Measurements from ENCODE around the gene SQOR.

Gene SQOR

GRCh38 chr15:45705510-45706473 is 71.0 kb downstream of the SQOR start:
- peak; percentile 82 for DNase-seq (ENCODE audit: low read depth)

DNA sequence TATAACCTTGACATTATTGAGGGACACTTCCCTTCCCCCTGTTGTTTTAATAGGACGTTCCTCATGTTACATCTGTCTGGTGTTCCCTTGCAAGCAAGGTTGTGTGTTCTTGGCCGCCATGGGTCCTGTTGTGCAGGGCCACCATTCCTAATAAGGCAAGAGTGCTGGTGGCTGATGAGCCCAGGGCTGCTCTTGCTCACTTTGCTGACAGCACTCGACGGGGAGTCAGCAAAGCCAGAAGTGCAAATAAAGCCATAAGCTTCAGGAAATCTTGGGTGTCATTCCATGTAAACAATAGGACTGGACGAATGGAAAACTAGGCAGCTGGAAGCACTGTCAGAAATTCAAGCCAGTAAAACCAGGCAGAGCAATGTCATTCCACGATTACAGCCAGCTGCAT is 75.8 kb downstream of the SQOR start:
- DNase-seq (ENCODE audit: low read depth), result no peak

- peak; percentile 70 for DNase-seq (ENCODE audit: low read depth)
These were observed 80.0 kb downstream of the SQOR start for GRCh38 chr15:45714590-45715488.

DNA sequence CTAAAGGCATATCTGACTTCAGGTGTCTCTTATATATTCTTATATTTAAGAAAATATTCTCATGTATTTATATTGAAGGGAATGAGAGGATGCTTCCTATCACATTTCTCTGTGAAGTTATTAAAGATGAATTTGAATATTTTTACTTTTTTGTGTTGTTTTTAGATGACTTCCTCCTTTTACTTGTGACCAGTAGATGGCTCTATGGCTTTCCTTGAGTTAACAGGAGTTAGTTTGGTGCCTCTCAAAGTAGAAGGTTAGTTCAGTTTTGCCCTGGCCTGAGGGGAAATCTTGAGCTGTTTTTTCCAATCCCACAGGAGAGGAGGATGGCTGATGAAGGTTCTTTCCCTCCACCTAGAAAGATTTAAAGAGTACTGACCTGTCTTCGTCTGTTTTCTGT is 80.7 kb downstream of the SQOR start:
- DNase-seq (ENCODE audit: low read depth), result peak; percentile 18

DNA sequence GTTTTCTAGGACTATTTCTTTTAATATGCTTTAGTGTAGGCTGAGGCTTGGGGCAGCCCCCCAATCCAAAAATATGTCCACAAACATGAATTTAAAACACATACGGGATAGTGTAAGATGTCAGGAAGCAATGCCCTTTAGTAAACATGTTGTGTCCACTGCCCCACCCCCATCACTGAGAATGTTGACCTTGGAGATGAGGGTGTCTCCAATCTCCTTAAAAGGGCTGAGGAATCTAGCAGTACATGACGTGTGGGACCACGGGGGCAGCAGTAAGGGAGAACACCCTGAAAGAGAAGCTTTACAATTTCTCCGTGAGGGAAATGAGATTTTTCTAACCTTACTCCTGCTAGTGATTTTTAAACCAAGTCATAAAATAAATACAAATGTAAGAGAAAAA is 84.7 kb downstream of the SQOR start:
- peak; percentile 17 for DNase-seq (ENCODE audit: low read depth)

DNA sequence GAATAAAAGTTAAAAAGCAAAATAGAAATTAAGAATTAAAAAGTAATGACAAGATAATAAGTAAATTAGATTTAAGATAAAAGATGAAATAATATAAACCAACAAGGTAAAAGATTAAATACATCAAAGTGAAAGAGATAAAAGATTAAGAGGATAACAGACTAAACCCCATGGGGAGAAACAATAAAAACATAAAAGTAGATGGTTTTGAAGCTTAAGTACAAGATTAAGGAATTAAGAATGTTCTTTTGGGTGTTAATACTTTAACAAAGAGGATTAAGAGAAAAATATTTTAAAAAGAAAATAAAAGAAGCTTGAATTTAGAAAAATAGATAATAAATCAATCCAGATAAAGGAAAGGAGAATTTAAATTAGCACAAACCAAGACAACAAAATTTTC is 85.4 kb downstream of the SQOR start:
- DNase-seq (ENCODE audit: low read depth), result no peak

DNA sequence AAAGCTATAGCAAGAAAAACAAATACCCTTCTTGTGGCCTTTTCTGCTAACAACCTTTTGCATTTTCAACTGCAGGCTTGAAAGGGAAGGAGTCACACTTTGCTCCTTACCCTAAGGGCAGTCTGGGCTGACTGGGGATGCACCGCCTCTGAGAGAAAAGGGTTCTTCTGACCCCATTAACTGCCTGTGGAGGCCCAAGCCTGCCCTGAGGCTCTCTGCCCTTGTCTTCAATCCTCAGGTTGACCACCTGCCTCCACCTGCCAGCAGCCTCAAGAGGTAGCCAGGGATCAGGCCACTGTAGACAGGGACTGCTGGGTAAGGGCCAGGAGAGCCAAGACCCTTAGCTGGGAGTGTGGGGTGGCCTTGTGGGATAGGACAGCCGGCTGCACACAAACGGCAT is 93.8 kb downstream of the SQOR start:
- DNase-seq (ENCODE audit: low read depth), result no peak

DNA sequence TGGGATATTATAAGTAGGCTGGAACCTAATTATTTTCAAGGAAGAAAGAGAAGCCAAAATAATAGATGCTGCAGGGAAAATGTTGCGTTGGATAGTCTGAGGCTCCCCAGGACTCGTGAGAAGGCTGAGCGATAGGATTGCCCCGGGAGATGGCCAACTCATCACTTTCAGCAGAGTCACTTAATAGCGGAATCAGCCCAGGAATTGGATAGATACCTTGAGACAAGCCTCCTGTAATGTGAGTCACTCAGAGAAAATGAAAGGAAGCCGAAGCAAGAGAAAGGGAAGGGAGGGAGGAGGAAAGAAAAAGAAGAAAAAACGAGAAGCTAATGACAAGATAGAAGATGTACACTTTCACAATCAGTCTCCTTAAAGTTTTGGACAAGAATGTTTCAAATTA is 94.3 kb downstream of the SQOR start:
- peak; percentile 53 for DNase-seq (ENCODE audit: low read depth)

GRCh38 chr15:45731343-45731742 is 96.5 kb downstream of the SQOR start:
- no peak for DNase-seq (ENCODE audit: low read depth)

GRCh38 chr15:45732662-45733061 is 97.8 kb downstream of the SQOR start:
- no peak for DNase-seq (ENCODE audit: low read depth)

DNA sequence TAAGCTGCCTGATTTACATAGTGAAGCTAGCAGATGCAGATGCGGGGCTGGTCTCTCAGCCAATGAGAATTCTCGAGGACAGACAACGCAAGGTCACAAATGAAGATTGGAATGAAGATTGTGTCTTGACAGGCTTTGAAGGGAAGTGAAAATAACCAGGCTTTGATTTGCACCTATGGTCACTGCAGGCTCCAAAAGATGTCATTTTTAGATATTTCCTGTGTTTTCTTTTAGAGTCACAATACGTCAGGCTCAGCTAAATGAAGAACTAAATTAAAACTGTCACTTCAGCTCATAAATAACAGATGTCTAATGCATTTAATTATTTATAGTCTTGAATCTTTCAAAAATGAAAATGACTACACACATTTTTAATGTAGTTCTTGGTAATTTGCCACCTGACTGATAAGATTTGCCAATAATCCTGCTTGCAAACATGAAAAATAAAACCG is 99.5 kb downstream of the SQOR start:
- DNase-seq (ENCODE audit: low read depth), result no peak
